Measurements from ENCODE around the gene ITGB3.
"Not testable (repeated sequence)": the region's sequence is repeated elsewhere in the genome, so short reads cannot be mapped to it uniquely, and the experiment has no call there.

ITGB3 gene

GRCh38 chr17:47253541-47254402, at the start of gene ITGB3:
ITGB3 (plus strand) TSS chr17:47253827; CDS start chr17:47253862, 35 bp downstream.
- DNase-seq: peak; percentile 65
- in situ Hi-C loops (cut with MboI; ENCODE audit: low pct_unique_long_range_greater_than_20kb, low sequenced_read_pairs): no loop called here

GRCh38 chr17:47203984-47204721, 49.5 kb upstream of the ITGB3 start:
- in situ Hi-C loops (cut with MboI; ENCODE audit: low pct_unique_long_range_greater_than_20kb, low sequenced_read_pairs): no loop called here
- peak; percentile 32 for DNase-seq

- in situ Hi-C loops (cut with MboI; ENCODE audit: low pct_unique_long_range_greater_than_20kb, low sequenced_read_pairs): no loop called here
- DNase-seq: peak; percentile 68
Observed at GRCh38 chr17:47204722-47205418, 48.8 kb upstream of the ITGB3 start.

- DNase-seq: peak; percentile 49
- in situ Hi-C loops (cut with MboI; ENCODE audit: low pct_unique_long_range_greater_than_20kb, low sequenced_read_pairs): no loop called here
Observed at GRCh38 chr17:47205419-47205963, 48.1 kb upstream of the ITGB3 start.

GRCh38 chr17:47207143-47208067, 46.2 kb upstream of the ITGB3 start:
- in situ Hi-C loops (cut with MboI; ENCODE audit: low pct_unique_long_range_greater_than_20kb, low sequenced_read_pairs): no loop called here
- DNase-seq: no peak

GRCh38 chr17:47208744-47209488, 44.7 kb upstream of the ITGB3 start, which contains the start of gene MYL4:
MYL4 (plus strand) TSS chr17:47209348; CDS start chr17:47209423, 75 bp downstream.
- no peak for DNase-seq
- in situ Hi-C loops (cut with MboI; ENCODE audit: low pct_unique_long_range_greater_than_20kb, low sequenced_read_pairs): no loop called here

- DNase-seq: no peak
- in situ Hi-C loops (cut with MboI; ENCODE audit: low pct_unique_long_range_greater_than_20kb, low sequenced_read_pairs): no loop called here
Observed at GRCh38 chr17:47209499-47209898, 44.1 kb upstream of the ITGB3 start.

GRCh38 chr17:47210105-47210504, 43.5 kb upstream of the ITGB3 start:
- no peak for DNase-seq
- in situ Hi-C loops (cut with MboI; ENCODE audit: low pct_unique_long_range_greater_than_20kb, low sequenced_read_pairs): no loop called here

GRCh38 chr17:47210779-47211178, 42.8 kb upstream of the ITGB3 start:
- DNase-seq: no peak
- in situ Hi-C loops (cut with MboI; ENCODE audit: low pct_unique_long_range_greater_than_20kb, low sequenced_read_pairs): no loop called here

- DNase-seq: no peak
- in situ Hi-C loops (cut with MboI; ENCODE audit: low pct_unique_long_range_greater_than_20kb, low sequenced_read_pairs): no loop called here
Observed at GRCh38 chr17:47212458-47212857, 41.2 kb upstream of the ITGB3 start.

- in situ Hi-C loops (cut with MboI; ENCODE audit: low pct_unique_long_range_greater_than_20kb, low sequenced_read_pairs): no loop called here
- no peak for DNase-seq
Observed at GRCh38 chr17:47213540-47213939, 40.1 kb upstream of the ITGB3 start.

GRCh38 chr17:47214931-47215330, 38.7 kb upstream of the ITGB3 start:
- in situ Hi-C loops (cut with MboI; ENCODE audit: low pct_unique_long_range_greater_than_20kb, low sequenced_read_pairs): no loop called here
- no peak for DNase-seq

GRCh38 chr17:47216821-47217220, 36.8 kb upstream of the ITGB3 start:
- DNase-seq; in situ Hi-C loops (cut with MboI; ENCODE audit: low pct_unique_long_range_greater_than_20kb, low sequenced_read_pairs): not testable (repeated sequence)

GRCh38 chr17:47217279-47217678, 36.3 kb upstream of the ITGB3 start:
- in situ Hi-C loops (cut with MboI; ENCODE audit: low pct_unique_long_range_greater_than_20kb, low sequenced_read_pairs); DNase-seq: not testable (repeated sequence)

- peak; percentile 58 for DNase-seq
- in situ Hi-C loops (cut with MboI; ENCODE audit: low pct_unique_long_range_greater_than_20kb, low sequenced_read_pairs): no loop called here
Observed at GRCh38 chr17:47218896-47219430, 34.7 kb upstream of the ITGB3 start.

- no peak for DNase-seq
- in situ Hi-C loops (cut with MboI; ENCODE audit: low pct_unique_long_range_greater_than_20kb, low sequenced_read_pairs): no loop called here
Observed at GRCh38 chr17:47219621-47220475, 33.8 kb upstream of the ITGB3 start.

All from KBM-7 (cell line).